GM21737 (cell line): ENCODE data around the gene MYO9B.

ENCODE experiments used
- ATAC-seq: cut with Tn5 transposase; IDR thresholded peaks from one replicate; pipeline ENCODE4 v1.9.1; 2021; ENCODE audit warnings: mild to moderate bottlenecking, moderate library complexity; ENCODE audit not compliant: unreplicated experiment

Gene MYO9B

DNA sequence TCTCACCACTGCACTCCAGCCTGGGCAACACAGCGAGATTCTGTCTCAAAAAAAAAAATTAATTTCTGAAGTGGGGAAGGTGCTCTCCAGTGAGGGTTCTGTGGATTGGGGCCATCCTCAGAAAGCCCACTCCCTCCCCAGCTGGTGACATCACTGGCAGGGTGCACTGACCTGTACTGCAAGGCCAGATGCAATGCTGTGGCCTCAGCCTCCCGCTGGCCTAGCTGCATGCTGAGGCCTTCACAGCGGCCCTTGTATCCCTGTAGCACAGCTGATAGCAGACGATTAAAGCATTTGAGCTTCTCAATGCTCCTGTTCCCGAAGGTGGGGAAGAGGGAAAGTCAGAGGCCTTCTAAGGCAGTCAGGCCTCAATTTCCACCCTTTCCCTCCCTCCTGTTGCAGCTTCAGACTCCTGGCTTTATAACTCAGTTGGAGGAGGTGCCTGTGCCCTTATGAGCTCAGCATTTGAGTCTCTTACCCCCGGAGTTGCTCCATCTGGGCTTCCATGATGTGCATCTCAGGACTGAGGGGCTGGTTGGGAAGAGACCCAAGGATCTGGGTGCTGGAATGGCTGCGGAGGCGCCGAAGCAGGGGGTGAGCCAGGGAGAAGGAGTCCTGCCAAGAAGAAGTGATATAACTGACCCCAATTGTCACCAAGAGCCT, 183.7 kb downstream of the MYO9B start:
- no peak for ATAC-seq

DNA sequence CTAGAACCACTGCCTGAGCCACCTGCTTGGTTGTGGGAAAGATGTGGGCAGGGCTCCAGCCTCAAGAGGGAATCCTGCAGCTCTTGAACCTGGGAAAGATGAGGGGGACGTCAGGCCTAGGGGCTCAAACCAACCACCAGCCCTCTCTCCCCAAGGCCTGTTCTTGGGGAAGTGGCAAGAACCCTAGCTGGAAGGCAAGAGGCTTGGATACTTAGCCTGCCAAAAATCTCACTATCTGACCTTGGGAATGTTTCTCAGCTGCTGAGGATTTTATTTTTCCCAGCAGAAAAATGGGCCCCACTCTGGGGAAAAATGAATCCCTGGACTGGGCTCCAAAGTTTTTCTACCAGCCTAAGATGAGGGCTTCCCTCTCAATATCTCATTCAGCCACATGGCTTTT, 184.4 kb downstream of the MYO9B start:
- no peak for ATAC-seq

DNA sequence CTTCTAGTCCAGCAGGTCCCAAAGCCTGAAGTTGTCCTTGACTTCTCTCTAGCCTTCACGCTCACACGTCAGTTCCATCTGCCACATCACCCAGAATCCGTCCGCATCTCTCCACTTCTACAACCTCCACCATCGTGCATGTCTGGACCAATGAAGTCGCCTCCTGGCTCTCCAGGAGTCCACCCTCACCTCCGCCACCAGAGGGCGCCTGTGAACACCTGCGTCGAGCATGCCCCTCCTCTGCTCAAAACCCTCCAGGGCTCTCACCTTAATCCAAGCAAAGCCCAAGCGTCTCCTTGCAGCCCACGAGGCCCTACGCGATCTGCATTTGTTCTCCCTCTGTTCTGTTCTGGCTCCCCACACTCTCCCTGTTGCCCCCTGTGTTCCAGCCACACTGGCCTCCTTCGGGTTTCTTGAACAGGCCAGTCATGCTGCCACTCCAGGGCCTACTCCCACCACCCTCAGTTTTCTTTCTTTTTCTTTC, 185.3 kb downstream of the MYO9B start:
- ATAC-seq: peak; percentile 81

DNA sequence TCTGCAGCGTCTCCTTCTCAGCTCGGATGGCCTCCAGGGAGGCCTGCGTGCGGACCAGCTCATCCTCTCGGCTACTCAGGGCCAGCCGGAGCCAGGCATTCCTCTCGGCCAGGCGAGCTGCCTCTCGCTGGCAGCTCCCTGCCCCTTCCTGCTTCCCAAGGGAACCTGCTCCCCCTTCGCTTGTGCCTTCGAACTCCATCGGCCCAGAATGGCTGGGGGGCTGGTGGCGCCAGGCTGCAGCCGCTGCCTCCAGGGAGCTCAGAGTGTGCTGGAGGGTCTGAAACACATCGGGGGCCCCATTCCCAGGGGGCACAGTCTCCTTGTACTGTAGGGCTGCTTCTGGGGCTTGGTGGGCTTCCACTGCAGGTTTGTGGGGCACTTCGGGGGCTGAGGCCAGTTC, 187.0 kb downstream of the MYO9B start:
- no peak for ATAC-seq
